Measurements from ENCODE around the gene DPP7.
"Not testable (repeated sequence)": the region's sequence is repeated elsewhere in the genome, so short reads cannot be mapped to it uniquely, and the experiment has no call there.

Gene DPP7

GRCh38 chr9:137128862-137129455 is 14.4 kb upstream of the DPP7 start:
- no peak for DNase-seq

GRCh38 chr9:137128158-137128861 is 13.8 kb upstream of the DPP7 start:
- DNase-seq = peak; percentile 29

GRCh38 chr9:137127301-137128157 is 13.0 kb upstream of the DPP7 start:
- DNase-seq = peak; percentile 18

GRCh38 chr9:137126786-137127185 is 12.3 kb upstream of the DPP7 start:
- DNase-seq = no peak

GRCh38 chr9:137123952-137124462 is 9.5 kb upstream of the DPP7 start:
- DNase-seq = not testable (repeated sequence)

GRCh38 chr9:137123468-137123837 is 8.9 kb upstream of the DPP7 start:
- no peak for DNase-seq

- DNase-seq = not testable (repeated sequence)
These were observed 8.4 kb upstream of the DPP7 start for GRCh38 chr9:137122796-137123467.

GRCh38 chr9:137121927-137122795 is 7.6 kb upstream of the DPP7 start:
- not testable (repeated sequence) for DNase-seq

- DNase-seq = not testable (repeated sequence)
These were observed 3.6 kb upstream of the DPP7 start for GRCh38 chr9:137118092-137118603.

GRCh38 chr9:137117269-137117731 is 2.8 kb upstream of the DPP7 start:
- DNase-seq = no peak

GRCh38 chr9:137116728-137117127 is 2.2 kb upstream of the DPP7 start:
- no peak for DNase-seq

- no peak for DNase-seq
These were observed 1.5 kb upstream of the DPP7 start for GRCh38 chr9:137116027-137116507.

- no peak for DNase-seq
These were observed 977 bp upstream of the DPP7 start for GRCh38 chr9:137115394-137116026.

GRCh38 chr9:137114220-137114612 is 317 bp downstream of the DPP7 start:
- DNase-seq = no peak

GRCh38 chr9:137113385-137114159 is 961 bp downstream of the DPP7 start:
- DNase-seq = peak; percentile 29

GRCh38 chr9:137112564-137113384 is 1.8 kb downstream of the DPP7 start:
- no peak for DNase-seq

- DNase-seq = no peak
These were observed 2.6 kb downstream of the DPP7 start for GRCh38 chr9:137111788-137112563.

Data from stimulated activated naive CD4-positive, alpha-beta T cell treated with Interleukin-2 at 50 U/mL for 16 hours (primary cell).